BLaER1 (cell line): ENCODE results near the gene TRIM15.
"Not testable (repeated sequence)": the region's sequence is repeated elsewhere in the genome, so short reads cannot be mapped to it uniquely, and the experiment has no call there.

Experiments used
- H3K27ac ChIP-seq: shearing (Covaris generic); formaldehyde crosslinking; 2 replicates; pipeline ENCODE4 v1.8.1; 2022
- H3K27me3 ChIP-seq: shearing (Covaris generic); formaldehyde crosslinking; 2 replicates; pipeline ENCODE4 v1.8.1; 2022
- H3K36me3 ChIP-seq: shearing (Covaris generic); formaldehyde crosslinking; 2 replicates; pipeline ENCODE4 v1.8.1; 2022
- H3K4me1 ChIP-seq: shearing (Covaris generic); formaldehyde crosslinking; 2 replicates; pipeline ENCODE4 v1.8.1; 2022
- H3K4me2 ChIP-seq: shearing (Covaris generic); formaldehyde crosslinking; 2 replicates; pipeline ENCODE4 v1.8.1; 2022
- H3K4me3 ChIP-seq: shearing (Covaris generic); formaldehyde crosslinking; 2 replicates; pipeline ENCODE4 v1.8.1; 2022
- H3K9ac ChIP-seq: shearing (Covaris generic); formaldehyde crosslinking; 2 replicates; pipeline ENCODE4 v1.8.1; 2022
- H3K9me3 ChIP-seq: shearing (Covaris generic); formaldehyde crosslinking; 2 replicates; pipeline ENCODE4 v1.8.1; 2022
- H4K20me1 ChIP-seq: shearing (Covaris generic); formaldehyde crosslinking; 2 replicates; pipeline ENCODE4 v1.8.1; 2022
- Cebpa-rat ChIP-seq: shearing (Covaris generic); IDR thresholded peaks from 2 replicates; pipeline ENCODE4 v1.8.1; 2022

TRIM15 gene

DNA sequence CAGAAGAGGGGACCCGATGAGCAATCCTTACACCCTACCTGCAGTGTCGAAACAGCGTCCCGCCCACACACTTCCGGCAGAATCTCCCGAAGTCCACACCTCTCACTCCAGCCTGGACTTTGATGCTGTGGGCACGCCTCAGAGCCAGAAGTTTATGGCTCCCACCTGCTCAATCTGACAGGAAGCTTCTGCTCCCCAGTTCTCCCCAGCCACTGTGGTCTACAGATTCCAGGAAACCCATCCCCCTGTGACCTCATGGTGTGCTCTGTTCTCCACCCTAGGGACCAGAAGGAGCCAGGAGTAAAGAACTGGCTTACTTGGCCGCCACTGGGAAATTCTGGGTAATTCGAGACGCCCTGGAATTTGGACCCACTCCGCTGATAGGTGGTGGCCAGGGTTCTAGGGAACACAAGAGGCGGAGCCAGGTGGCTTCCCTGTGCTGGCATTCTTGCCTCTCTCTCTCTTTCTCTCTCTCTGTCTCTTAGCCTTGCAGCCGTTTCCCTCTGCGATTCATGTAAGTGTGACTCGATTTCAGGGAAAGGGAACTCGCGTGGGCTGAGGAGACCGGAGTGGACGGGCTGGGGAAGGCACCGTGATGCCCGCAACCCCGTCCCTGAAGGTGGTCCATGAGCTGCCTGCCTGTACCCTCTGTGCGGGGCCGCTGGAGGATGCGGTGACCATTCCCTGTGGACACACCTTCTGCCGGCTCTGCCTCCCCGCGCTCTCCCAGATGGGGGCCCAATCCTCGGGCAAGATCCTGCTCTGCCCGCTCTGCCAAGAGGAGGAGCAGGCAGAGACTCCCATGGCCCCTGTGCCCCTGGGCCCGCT lies at the start of gene TRIM15:
Gene TRIM15 (plus strand): TSS at position 457 of the 828 bp plus-strand sequence. CDS start 139 bp downstream, at position 596.
- Histone ChIP-seq H4K20me1 (no peaks in the 10 kb centered on the region), H3K9ac (no peak within 1 kb of the TSS), H3K27ac (no peak within 1 kb of the TSS), H3K4me1 (peaks cover 8% of the 10 kb centered on the region), H3K36me3 (no peaks in the 10 kb centered on the region), H3K4me2 (peak within 1 kb of the TSS; percentile 28; the same call in 1 of the 2 replicates), H3K27me3 (no peaks in the 10 kb centered on the region), H3K4me3 (no peak within 1 kb of the TSS), H3K9me3 (no peaks in the 10 kb centered on the region)
- no peak for TF ChIP-seq Cebpa-rat

DNA sequence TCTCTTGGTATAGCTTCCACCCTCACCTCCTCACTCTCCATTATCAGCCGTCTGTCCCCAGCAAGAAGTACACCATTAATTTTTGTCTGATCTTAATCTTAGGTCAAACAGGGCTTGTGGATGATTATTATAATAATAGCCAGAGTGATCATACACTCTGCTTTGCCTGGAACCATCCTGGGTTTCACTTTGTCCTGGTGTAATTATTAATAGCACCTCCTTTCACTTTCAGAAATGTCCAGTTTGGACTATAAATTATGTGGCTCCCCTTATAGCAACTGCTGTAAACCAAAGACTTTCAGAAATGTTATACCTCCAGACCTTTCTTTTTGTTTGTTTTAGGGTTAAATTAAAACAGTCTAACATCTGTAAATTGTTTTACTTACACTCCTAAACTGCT lies 49.5 kb upstream of the TRIM15 start:
- peaks cover 5% of the 10 kb centered on the region; the same call in 1 of the 2 replicates for H3K27me3 ChIP-seq
- no peak overlapping the region for H3K9ac ChIP-seq
- TF ChIP-seq Cebpa-rat = no peak
- H3K36me3 ChIP-seq = no peaks in the 10 kb centered on the region
- H4K20me1 ChIP-seq = no peaks in the 10 kb centered on the region
- H3K4me2 ChIP-seq = peak overlapping the region; percentile 3; the same call in 1 of the 2 replicates
- H3K9me3 ChIP-seq = no peaks in the 10 kb centered on the region
- no peak overlapping the region for H3K27ac ChIP-seq
- H3K4me3 ChIP-seq = no peak overlapping the region
- peaks cover 50% of the 10 kb centered on the region for H3K4me1 ChIP-seq

DNA sequence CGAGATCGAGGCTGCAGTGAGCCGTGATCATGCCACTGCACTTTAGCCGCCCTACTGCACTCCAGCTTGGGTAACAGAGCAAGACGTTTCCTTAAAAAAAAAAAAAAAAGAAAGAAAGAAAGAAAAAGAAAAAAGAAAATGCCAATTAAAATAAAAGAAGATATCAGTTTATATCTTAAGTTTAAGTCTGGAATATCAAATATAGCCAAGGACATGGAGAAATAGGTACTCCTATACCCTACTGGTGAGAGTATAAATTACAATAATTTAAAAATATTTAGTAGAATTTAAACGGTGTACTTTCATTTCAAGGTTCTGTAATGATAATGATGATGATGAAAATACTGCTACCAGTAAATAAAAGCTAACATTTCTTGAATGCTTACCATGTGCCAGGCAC lies 46.6 kb upstream of the TRIM15 start:
- Histone ChIP-seq H3K9me3 (no peaks in the 10 kb centered on the region), H3K9ac (no peak overlapping the region), H3K27me3 (no peaks in the 10 kb centered on the region; the same call in 1 of the 2 replicates), H3K27ac (no peak overlapping the region), H4K20me1 (no peaks in the 10 kb centered on the region), H3K4me2 (peak overlapping the region; percentile 28; the same call in 1 of the 2 replicates), H3K36me3 (no peaks in the 10 kb centered on the region), H3K4me3 (no peak overlapping the region), H3K4me1 (peaks cover 39% of the 10 kb centered on the region)
- TF ChIP-seq Cebpa-rat = no peak

DNA sequence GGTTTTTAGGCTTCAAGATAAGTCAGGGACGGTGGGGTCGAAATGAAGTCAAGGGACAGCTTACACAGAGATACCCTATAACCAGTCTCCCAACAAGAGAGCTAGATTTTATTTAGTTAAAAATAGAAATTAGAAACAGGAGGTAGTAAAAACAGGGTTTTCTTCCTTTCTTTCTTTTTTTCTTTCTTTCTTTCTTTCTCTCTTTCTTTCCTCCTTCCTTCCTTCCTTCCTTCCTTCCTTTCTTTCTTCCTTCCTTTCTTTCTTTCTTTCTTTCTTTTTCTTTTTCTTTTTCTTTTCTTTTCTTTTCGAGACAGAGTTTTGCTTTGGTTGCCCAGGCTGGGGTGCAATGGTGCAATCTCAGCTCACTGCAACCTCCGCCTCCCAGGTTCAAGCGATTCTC lies 44.7 kb upstream of the TRIM15 start:
- not testable (repeated sequence) for H3K27me3 ChIP-seq, H3K4me2 ChIP-seq, H3K36me3 ChIP-seq, H3K9me3 ChIP-seq, H3K27ac ChIP-seq, H3K9ac ChIP-seq, H3K4me3 ChIP-seq, H4K20me1 ChIP-seq
- peaks cover 37% of the 10 kb centered on the region for H3K4me1 ChIP-seq

DNA sequence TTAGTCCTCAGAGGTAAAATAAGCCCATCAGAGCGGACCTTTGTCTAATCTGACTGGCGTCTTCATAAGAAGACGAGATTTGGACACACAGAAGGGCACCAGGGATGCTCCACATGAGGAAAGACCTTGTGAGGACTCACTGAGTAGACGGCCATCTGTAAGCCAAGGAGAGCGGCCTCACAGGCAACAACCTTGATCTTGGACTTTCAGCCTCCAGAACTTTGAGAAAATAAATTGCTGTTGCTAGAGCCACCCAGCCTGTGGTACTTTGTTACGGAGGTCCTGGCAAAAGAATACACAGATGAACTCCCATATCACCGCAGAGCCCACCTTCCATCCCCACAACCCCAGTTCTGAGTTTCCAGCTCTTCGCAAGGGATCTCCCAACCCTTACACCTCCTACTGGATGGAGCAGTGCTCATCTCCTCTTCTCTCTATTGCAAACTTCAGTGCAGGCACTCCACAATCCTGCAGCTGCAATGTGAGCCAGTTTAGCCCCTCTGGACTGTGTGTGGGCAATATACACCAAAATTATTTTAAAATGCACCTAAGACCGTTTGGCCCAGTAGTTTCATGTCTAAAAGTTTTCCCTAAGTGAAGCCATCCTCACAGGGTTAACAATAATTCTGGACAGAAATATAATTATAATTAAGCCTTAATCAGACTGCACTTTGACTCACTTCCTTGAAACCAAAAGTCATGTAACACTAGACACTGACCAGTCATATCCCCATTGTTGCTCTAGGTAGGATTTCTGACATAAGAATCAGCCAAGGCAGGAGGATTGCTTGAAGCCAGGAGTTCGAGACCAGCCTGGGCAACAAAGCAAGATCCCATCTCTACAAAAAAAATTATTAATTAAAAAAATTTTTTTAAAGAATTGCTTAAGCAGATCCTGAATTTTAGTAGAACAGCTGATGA lies 41.6 kb upstream of the TRIM15 start:
- no peak for TF ChIP-seq Cebpa-rat
- Histone ChIP-seq H3K4me3 (no peak overlapping the region), H3K36me3 (no peaks in the 10 kb centered on the region), H3K27me3 (no peaks in the 10 kb centered on the region), H3K9ac (no peak overlapping the region), H3K27ac (no peak overlapping the region), H3K9me3 (no peaks in the 10 kb centered on the region), H4K20me1 (no peaks in the 10 kb centered on the region), H3K4me1 (peaks cover 38% of the 10 kb centered on the region), H3K4me2 (no peak overlapping the region)

DNA sequence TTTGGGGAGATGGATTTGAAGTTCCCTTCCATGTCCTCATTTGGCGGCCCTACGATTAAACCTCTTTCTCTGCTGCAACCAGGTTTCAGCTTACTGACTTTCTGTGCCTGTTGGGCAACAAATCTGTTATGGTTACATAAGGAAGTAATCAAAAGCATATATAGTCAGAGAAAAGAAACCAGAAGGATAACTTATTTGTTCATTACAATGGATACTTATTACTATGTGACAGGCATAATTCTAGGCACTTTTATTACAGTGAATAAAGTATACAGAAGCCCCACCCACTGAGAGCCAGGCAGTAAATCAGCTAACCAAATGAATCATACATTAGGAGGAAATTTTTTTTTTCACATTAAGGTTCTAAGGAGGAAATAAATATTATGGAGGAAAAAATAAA lies 40.8 kb upstream of the TRIM15 start:
- Histone ChIP-seq H3K9me3 (no peaks in the 10 kb centered on the region), H3K27me3 (peaks cover 7% of the 10 kb centered on the region), H3K9ac (no peak overlapping the region), H3K4me3 (no peak overlapping the region), H4K20me1 (no peaks in the 10 kb centered on the region), H3K4me2 (no peak overlapping the region), H3K4me1 (peaks cover 38% of the 10 kb centered on the region), H3K27ac (no peak overlapping the region), H3K36me3 (no peaks in the 10 kb centered on the region)
- TF ChIP-seq Cebpa-rat = no peak

DNA sequence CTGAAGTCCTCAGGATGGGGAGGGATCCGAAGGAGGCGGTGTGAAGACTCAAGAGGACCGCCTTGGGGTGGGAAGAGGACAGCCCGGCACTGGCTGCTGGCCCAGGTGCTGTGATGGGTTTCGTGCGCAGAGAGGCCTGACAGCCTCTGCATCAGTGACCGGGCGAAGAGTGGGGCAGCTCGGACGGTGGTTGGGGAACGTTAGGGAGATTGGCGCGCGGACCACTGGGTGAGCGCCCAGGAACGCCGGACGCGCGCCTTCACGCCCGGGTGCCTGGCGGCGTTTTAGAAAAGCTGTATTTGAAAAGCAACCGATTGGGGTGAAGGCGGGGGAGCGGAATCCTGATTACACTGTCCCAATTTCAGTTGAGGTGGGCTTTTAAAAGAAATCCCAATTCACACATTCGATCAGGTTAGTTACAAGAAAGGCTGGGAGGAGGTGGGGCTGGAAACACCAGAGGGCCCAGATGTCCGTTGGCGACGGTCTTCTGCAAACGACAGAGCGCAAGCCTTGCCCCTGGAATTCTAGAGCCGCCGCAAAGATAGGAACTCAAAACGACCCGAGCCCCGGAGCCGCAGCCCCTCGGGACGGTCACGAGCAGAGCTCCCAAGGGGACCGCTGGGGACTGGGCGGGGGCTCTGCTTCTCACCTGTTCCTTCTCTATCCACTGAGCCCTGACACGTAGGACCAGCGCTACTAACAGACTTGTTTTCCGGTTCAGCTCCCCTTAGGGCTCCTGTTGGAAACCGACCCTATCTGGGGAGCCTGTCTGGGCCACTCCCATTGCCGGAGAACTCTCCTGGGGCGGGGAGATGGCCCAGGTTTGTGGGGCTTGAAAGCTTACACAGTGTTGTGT lies 35.9 kb upstream of the TRIM15 start:
- H3K4me3 ChIP-seq = peak overlapping the region; percentile 55

DNA sequence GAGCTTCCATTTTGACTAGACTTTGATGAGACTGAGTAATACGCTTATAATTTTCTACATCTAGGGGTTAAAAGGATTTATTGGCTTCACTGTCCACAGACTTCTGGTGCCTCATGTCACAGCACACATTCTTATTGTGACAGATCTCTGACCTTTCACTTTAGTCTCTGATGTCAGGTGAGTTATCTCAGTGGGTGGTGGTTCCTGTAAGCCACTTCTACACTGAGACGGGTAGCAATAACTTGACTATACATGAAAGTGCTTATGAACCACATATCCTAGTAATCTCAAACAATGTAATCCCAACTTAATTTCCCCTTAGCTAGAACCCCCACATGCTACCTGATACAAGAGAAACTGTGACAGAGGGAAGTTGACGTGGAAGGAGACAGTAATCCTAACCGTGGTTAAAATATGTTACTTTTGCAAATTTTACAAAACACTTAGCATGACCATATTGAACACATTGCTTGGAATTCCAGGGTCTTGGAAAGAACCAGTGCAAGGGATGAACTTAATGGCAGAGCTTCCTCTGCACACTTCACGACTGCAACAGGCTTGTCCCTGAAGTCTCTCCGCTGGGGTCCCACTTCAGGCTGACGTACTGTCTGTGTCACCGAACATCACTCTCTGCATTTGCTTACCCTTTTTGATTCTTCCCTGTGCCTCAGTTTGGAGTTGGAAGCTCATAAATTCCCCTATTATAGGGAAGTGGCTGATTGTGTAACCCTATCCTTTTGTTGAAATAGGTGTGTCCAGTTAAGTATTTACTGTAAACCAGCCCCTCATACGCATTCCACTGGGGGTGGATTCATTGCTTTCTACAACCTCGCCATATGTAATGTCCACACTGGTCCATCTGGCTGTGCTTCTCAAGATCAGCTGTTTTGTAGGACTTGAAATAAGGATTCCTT lies 33.8 kb upstream of the TRIM15 start:
- H3K4me2 ChIP-seq = 0 out of 2 replicates have a peak overlapping the region, but pooled peaks have one; percentile 45
- no peak for TF ChIP-seq Cebpa-rat
- peaks cover 28% of the 10 kb centered on the region for H3K27me3 ChIP-seq

More for the DNA sequence above, 35.9 kb upstream of the TRIM15 start:
- Histone ChIP-seq H3K4me2 (peak overlapping the region; percentile 86), H3K4me1 (peaks cover 54% of the 10 kb centered on the region), H3K9me3 (no peaks in the 10 kb centered on the region), H3K36me3 (no peaks in the 10 kb centered on the region), H3K27ac (peak overlapping the region; percentile 60), H4K20me1 (no peaks in the 10 kb centered on the region), H3K27me3 (peaks cover 28% of the 10 kb centered on the region), H3K9ac (0 out of 2 replicates have a peak overlapping the region, but pooled peaks have one; percentile 30)
- TF ChIP-seq Cebpa-rat = no peak

More for the DNA sequence above, 33.8 kb upstream of the TRIM15 start:
- no peaks in the 10 kb centered on the region for H3K36me3 ChIP-seq
- no peak overlapping the region for H3K4me3 ChIP-seq
- no peak overlapping the region for H3K27ac ChIP-seq
- H3K9ac ChIP-seq = no peak overlapping the region
- no peaks in the 10 kb centered on the region for H4K20me1 ChIP-seq
- H3K4me1 ChIP-seq = peaks cover 54% of the 10 kb centered on the region
- H3K9me3 ChIP-seq = no peaks in the 10 kb centered on the region
